Measurements from ENCODE around the gene C19orf53. TPM values are rescaled to one million over a fixed set of nuclear protein-coding genes. Genes with fewer than 3 reads are reported as not detected.

C19orf53 gene
- total and polyA plus RNA-seq, 9 of the 15 experiments (the other 6 are each of a cell fraction or from before 2014, with no cell fraction given) = 98.5 to 441 (median 164) TPM

DNA sequence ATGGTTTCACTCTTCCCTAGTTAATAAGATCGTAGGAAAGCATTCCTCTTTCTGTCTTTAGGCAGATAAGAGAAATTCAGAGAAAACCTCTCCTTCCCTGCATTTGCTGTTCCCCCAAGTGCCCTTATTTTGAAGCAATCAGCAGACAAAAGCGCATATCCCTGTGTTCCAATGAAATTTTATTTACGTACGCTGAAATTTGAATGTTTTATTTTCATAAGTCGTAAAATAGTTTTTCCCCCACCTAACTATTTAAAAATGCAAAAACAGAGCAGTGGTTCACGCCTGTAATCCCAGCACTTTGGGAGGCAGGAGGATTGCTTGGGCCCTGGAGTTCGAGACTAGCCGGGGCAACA is 27.2 kb upstream of the C19orf53 start (continued):
- TF ChIP-seq, protein P1, sequence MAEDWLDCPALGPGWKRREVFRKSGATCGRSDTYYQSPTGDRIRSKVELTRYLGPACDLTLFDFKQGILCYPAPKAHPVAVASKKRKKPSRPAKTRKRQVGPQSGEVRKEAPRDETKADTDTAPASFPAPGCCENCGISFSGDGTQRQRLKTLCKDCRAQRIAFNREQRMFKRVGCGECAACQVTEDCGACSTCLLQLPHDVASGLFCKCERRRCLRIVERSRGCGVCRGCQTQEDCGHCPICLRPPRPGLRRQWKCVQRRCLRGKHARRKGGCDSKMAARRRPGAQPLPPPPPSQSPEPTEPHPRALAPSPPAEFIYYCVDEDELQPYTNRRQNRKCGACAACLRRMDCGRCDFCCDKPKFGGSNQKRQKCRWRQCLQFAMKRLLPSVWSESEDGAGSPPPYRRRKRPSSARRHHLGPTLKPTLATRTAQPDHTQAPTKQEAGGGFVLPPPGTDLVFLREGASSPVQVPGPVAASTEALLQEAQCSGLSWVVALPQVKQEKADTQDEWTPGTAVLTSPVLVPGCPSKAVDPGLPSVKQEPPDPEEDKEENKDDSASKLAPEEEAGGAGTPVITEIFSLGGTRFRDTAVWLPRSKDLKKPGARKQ (CRISPR knock-in tag; IDR thresholded peaks at IDR 0.05) = no peak
- no peak for TF ChIP-seq CREB1 (IDR thresholded peaks at IDR 0.05)
- TF ChIP-seq CREB1 (CRISPR knock-in tag; IDR thresholded peaks at IDR 0.05) = no peak
- no peak for TF ChIP-seq EHMT2 (IDR thresholded peaks at IDR 0.05)

DNA sequence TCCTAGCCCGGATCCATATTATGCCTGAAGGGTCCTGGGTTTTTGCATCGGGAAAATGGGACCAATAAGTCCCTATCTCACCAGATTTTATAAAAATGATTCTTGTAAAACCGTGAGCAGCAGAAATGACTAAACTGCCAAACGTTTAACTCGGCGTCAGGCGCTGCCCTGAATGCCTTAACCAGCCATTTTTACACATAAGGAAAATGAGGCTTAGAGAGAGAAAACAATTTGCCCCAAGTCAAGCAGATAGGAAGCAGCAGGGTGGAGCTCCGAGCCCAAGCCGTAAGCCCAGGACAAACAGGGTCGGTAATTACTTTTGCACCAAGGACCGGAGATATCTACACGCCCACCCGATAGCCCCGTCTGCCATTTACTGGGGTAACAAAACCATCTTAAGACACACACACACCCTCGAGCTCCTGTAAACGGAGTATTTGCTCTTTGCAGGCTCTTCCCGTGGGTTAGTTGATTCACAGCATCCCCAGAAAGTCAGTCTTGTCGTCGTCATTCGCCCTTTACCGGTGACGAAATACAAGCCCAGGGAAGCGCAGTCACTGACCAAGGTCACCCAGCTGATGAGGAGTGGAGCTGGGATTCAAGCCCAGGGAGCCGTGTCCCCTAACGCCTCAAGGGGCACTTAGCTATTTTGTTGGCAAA is 26.0 kb upstream of the C19orf53 start:
- H3K4me2 ChIP-seq (ENCODE audit: insufficient read depth, low read length) = peak overlapping the region; percentile 94
- ATAC-seq = peak; percentile 17; the same call in 2 of the 3 replicates
- H3K27me3 ChIP-seq (ENCODE audit: control insufficient read depth in 2 of 2, insufficient read depth in 2 of 2, low read length in 2 of 2) = no peaks in the 10 kb centered on the region
- peaks cover 22% of the 10 kb centered on the region for H3K79me2 ChIP-seq (ENCODE audit: control insufficient read depth, insufficient read depth, low read length)
- peak; percentile 83 for FAIRE-seq
- DNase-seq (ENCODE audit: extremely low read depth in 1 of 4, low spot score in 3 of 4) = peak in 3 of 4 experiments; percentile 32 to 66 (median 46)
- H3K27ac ChIP-seq (ENCODE audit: extremely low read depth, low read depth, low read length) = peak overlapping the region; percentile 75
- ChIA-PET POLR2A (interaction anchor here (0.6 to 2.3 kb wide), 13 partner anchors 8 to 120 kb away, joined by 3 to 18 read pairs (median 5); partner anchors contain the start of genes C19orf53 and MRI1), CTCF (ENCODE audit: low intra/inter-chr PET ratio) (no interaction called here)
- in situ Hi-C loops (cut with MboI) = no loop called here
- H3K4me1 ChIP-seq (replicated peaks in 1 of 2; ENCODE audit: control insufficient read depth in 2 of 2, insufficient read depth in 2 of 2, low read length in 2 of 2) = peaks cover 7 to 22% of the 10 kb centered on the region in 2 experiments; a peak in 4 of 5 replicates
- H2AFZ ChIP-seq (ENCODE audit: low read depth, low read length) = peak overlapping the region; percentile 77
- BruUV-seq (replicated peaks) = TSS peak; percentile 90
- H3K9me3 ChIP-seq (replicated peaks; ENCODE audit: control insufficient read depth, insufficient read depth, low read depth, low read length) = peaks cover 9% of the 10 kb centered on the region
- no peaks in the 10 kb centered on the region for H3K9me1 ChIP-seq (ENCODE audit: control insufficient read depth, insufficient read depth, low read length)
- H3K36me3 ChIP-seq (ENCODE audit: control insufficient read depth, insufficient read depth, low read length) = peaks cover 17% of the 10 kb centered on the region; the same call in 2 of the 3 replicates
- H3K9ac ChIP-seq (ENCODE audit: insufficient read depth in 1 of 2, low read depth in 2 of 2, low read length in 2 of 2) = peak overlapping the region; percentile 91 to 96
- intact Hi-C loops (cut with micrococcal nuclease) = no loop called here
- H4K20me1 ChIP-seq (replicated peaks; ENCODE audit: control insufficient read depth, insufficient read depth, low read length) = no peaks in the 10 kb centered on the region
- WGBS (ENCODE audit: insufficient coverage, low coverage, missing lambda C conversion rate) = under 1% methylated on average over 25 of the region's 25 CpGs
- H3K4me3 ChIP-seq = peak overlapping the region; percentile 71
- TF ChIP-seq HDAC2 (IDR thresholded peaks at IDR 0.05) (no peak), KDM4B (IDR thresholded peaks at IDR 0.05; ENCODE audit: borderline replicate concordance in 2 of 2, low read depth in 1 of 2) (no peak), CREBBP (IDR thresholded peaks at IDR 0.05; ENCODE audit: low read depth, low read length) (no peak), GABPA (tag; conservative IDR thresholded peaks at IDR 0.05; ENCODE audit: low read depth) (no peak), CEBPG (CRISPR knock-in tag; IDR thresholded peaks at IDR 0.05) (no peak), CEBPG (tag; conservative IDR thresholded peaks at IDR 0.05 in 1 of 2, IDR thresholded peaks at IDR 0.05 in 1 of 2) (peak; percentile 48 to 56; a peak in 2 of 4 replicates), POLR3G (IDR thresholded peaks at IDR 0.05; ENCODE audit: extremely low read depth, insufficient read length, insufficient replicate concordance) (no peak), C11orf30 (IDR thresholded peaks at IDR 0.05; ENCODE audit: low read depth) (no peak), XRCC5 (IDR thresholded peaks at IDR 0.05; ENCODE audit: low read depth, low read length) (no peak), ZNF830 (CRISPR knock-in tag; IDR thresholded peaks at IDR 0.05) (no peak), HMGN3 (IDR thresholded peaks at IDR 0.05; ENCODE audit: borderline replicate concordance, extremely low read depth, insufficient read length, low read depth, low read length) (no peak)
- TF ChIP-seq, protein P2, sequence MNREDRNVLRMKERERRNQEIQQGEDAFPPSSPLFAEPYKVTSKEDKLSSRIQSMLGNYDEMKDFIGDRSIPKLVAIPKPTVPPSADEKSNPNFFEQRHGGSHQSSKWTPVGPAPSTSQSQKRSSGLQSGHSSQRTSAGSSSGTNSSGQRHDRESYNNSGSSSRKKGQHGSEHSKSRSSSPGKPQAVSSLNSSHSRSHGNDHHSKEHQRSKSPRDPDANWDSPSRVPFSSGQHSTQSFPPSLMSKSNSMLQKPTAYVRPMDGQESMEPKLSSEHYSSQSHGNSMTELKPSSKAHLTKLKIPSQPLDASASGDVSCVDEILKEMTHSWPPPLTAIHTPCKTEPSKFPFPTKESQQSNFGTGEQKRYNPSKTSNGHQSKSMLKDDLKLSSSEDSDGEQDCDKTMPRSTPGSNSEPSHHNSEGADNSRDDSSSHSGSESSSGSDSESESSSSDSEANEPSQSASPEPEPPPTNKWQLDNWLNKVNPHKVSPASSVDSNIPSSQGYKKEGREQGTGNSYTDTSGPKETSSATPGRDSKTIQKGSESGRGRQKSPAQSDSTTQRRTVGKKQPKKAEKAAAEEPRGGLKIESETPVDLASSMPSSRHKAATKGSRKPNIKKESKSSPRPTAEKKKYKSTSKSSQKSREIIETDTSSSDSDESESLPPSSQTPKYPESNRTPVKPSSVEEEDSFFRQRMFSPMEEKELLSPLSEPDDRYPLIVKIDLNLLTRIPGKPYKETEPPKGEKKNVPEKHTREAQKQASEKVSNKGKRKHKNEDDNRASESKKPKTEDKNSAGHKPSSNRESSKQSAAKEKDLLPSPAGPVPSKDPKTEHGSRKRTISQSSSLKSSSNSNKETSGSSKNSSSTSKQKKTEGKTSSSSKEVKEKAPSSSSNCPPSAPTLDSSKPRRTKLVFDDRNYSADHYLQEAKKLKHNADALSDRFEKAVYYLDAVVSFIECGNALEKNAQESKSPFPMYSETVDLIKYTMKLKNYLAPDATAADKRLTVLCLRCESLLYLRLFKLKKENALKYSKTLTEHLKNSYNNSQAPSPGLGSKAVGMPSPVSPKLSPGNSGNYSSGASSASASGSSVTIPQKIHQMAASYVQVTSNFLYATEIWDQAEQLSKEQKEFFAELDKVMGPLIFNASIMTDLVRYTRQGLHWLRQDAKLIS (CRISPR knock-in tag; IDR thresholded peaks at IDR 0.05) = no peak; the same call in 1 of the 2 replicates

Measured in K562 (cell line).